ENCODE results near the gene FAM124B.

GRCh38 chr2:224372641-224373040 is 29.3 kb downstream of the FAM124B start:
- TF ChIP-seq CTCF (IDR thresholded peaks at IDR 0.05) (no peak), EP300 (IDR thresholded peaks at IDR 0.05) (no peak)

Measured in suprapubic skin (tissue), 3 donors.